Measurements from ENCODE around the gene KCNK2.

GRCh38 chr1:215111916-215112315 is 29.4 kb downstream of the KCNK2 start:
- TF ChIP-seq CTCF (IDR thresholded peaks at IDR 0.05; ENCODE audit: borderline replicate concordance, extremely low read depth, low read length, poor library complexity, severe bottlenecking) (no peak), EZH2 (IDR thresholded peaks at IDR 0.05; ENCODE audit: borderline replicate concordance, low read depth, low read length, severe bottlenecking) (no peak)
